K562 (cell line): ENCODE data around the gene RAB17. TPM values are rescaled to one million over a fixed set of nuclear protein-coding genes. Genes with fewer than 3 reads are reported as not detected.

ENCODE experiments used
- ARID4B ChIP-seq: sonication (generic); formaldehyde crosslinking; IDR thresholded peaks from 2 replicates; pipeline ENCODE4 v1.8.0; 2022; ENCODE audit warnings: mild to moderate bottlenecking, missing genetic modification reagents
- FOXA3 ChIP-seq, 2 experiments: fragments of 450-650 bp in 1 of 2; sonication (generic) in 1 of 2; formaldehyde crosslinking; IDR thresholded peaks in 1 of 2; conservative IDR thresholded peaks in 1 of 2; 2 replicates each; pipeline versions ENCODE4 v1.4.0 to v1.8.0; 2020 to 2022; ENCODE audit warnings: mild to moderate bottlenecking in 2 of 2, missing genetic modification reagents in 1 of 2
- FOXJ3 ChIP-seq: sonication (generic); formaldehyde crosslinking; IDR thresholded peaks from 2 replicates; pipeline ENCODE4 v1.4.0; 2020; ENCODE audit warnings: mild to moderate bottlenecking, missing genetic modification reagents
- MAFK ChIP-seq: IDR thresholded peaks from 2 replicates; pipeline ENCODE4 v1.6.1; 2011; ENCODE audit warnings: low read length, improper control_type of control experiment
- MED1 ChIP-seq: sonication (generic); formaldehyde crosslinking; IDR thresholded peaks from 2 replicates; pipeline ENCODE4 v1.8.1; 2023; ENCODE audit warnings: missing genetic modification reagents, borderline replicate concordance
- MEIS2 ChIP-seq: fragments of 450-650 bp; IDR thresholded peaks from 2 replicates; pipeline ENCODE4 v1.6.1; 2014; ENCODE audit warnings: mild to moderate bottlenecking; ENCODE audit not compliant: partially characterized antibody
- NCOA4 ChIP-seq: fragments of 450-650 bp; IDR thresholded peaks from 2 replicates; pipeline ENCODE4 v1.6.1; 2018; ENCODE audit warnings: mild to moderate bottlenecking; ENCODE audit not compliant: partially characterized antibody
- NFIC ChIP-seq: fragments of 450-650 bp; IDR thresholded peaks from 2 replicates; pipeline ENCODE4 v1.6.1; 2017; ENCODE audit warnings: mild to moderate bottlenecking, inconsistent platforms
- RHOXF2B ChIP-seq: fragments of 250-450 bp; sonication (Bioruptor Pico); conservative IDR thresholded peaks from 2 replicates; pipeline ENCODE4 v1.5.1; 2021
- SUPT5H ChIP-seq: fragments of 450-650 bp; IDR thresholded peaks from 2 replicates; pipeline ENCODE4 v1.6.1; 2016
- THAP7 ChIP-seq: fragments of 250-450 bp; sonication (Bioruptor Pico); IDR thresholded peaks from 2 replicates; pipeline ENCODE4 v1.5.0; 2021
- ZBTB40 ChIP-seq, 2 experiments: fragments of 450-650 bp in 1 of 2; sonication (generic) in 1 of 2; formaldehyde crosslinking in 1 of 2; IDR thresholded peaks; 2 replicates each; pipeline versions ENCODE4 v1.7.1 to v1.9.0; 2016 to 2022; ENCODE audit warnings: inconsistent platforms in 1 of 2, mild to moderate bottlenecking in 1 of 2, missing genetic modification reagents in 1 of 2
- ZNF239 ChIP-seq: fragments of 250-450 bp; sonication (Bioruptor Pico); IDR thresholded peaks from 2 replicates; pipeline ENCODE4 v1.4.0; 2020; ENCODE audit warnings: mild to moderate bottlenecking
- ZNF263 ChIP-seq: sonication (generic); formaldehyde crosslinking; IDR thresholded peaks from 2 replicates; pipeline ENCODE4 v1.8.0; 2022; ENCODE audit warnings: mild to moderate bottlenecking, missing genetic modification reagents, borderline replicate concordance
- polyA plus RNA-seq, 8 experiments: library from polyadenylated mRNA; depleted of rRNA in 4 of 8; stranded (reverse) in 5 of 8; unstranded in 3 of 8; fragments of >200 nt; fragmentation: Nextera tagmentation in 2 of 8; fragmentation: Illumina TruSeq in 1 of 8; extraction: Ambion mirVana in 2 of 8; extraction: Trizol in 1 of 8; gene quantifications; 2 replicates each; pipeline versions ENCODE4 v1.2.1 to v1.2.3, GENCODE V29; 2011 to 2014; ENCODE audit warnings: inconsistent platforms in 1 of 8, missing spikeins in 1 of 8
- total RNA-seq, 7 experiments: library from RNA; depleted of rRNA in 6 of 7; stranded (reverse); fragments of >200 nt in 6 of 7; fragmentation: Illumina TruSeq in 2 of 7; extraction: Trizol in 2 of 7; gene quantifications; 2 replicates each; pipeline versions ENCODE4 v1.2.1 to v1.2.3, GENCODE V29; 2011 to 2021; ENCODE audit warnings: low replicate concordance in 1 of 7

Gene RAB17
- total and polyA plus RNA-seq, 9 of the 15 experiments (the other 6 are each of a cell fraction or from before 2014, with no cell fraction given) = 0.13 TPM; not detected in 8

GRCh38 chr2:237558961-237559641 lies 31.4 kb downstream of the RAB17 start (continued):
- TF ChIP-seq SUPT5H = no peak
- no peak for TF ChIP-seq FOXA3 (CRISPR knock-in tag; conservative IDR thresholded peaks at IDR 0.05 in 1 of 2, IDR thresholded peaks at IDR 0.05 in 1 of 2)
- TF ChIP-seq ZNF239 (CRISPR knock-in tag) = no peak
- no peak for TF ChIP-seq ZBTB40 (IDR thresholded peaks at IDR 0.05)
- TF ChIP-seq ZBTB40 (CRISPR knock-in tag; IDR thresholded peaks at IDR 0.05) = no peak
- no peak for TF ChIP-seq ZNF263 (CRISPR knock-in tag)
- TF ChIP-seq FOXJ3 (CRISPR knock-in tag) = no peak
- no peak for TF ChIP-seq MED1 (CRISPR knock-in tag)
- TF ChIP-seq ARID4B = no peak
- TF ChIP-seq NCOA4 = no peak
- no peak for TF ChIP-seq MAFK
- TF ChIP-seq MEIS2 = no peak
- TF ChIP-seq THAP7 = no peak
- TF ChIP-seq RHOXF2B (CRISPR knock-in tag) = no peak
- TF ChIP-seq NFIC = 0 out of 2 replicates have a peak, but pooled peaks have one; percentile 27
